Neutrophil (primary cell): Measurements from ENCODE around the gene SHC2.

Source experiments
- H3K27ac ChIP-seq: fragments of 200-600 bp; sonication (generic); 2 replicates; pipeline ENCODE4 v1.5.1; 2016; ENCODE audit warnings: mild to moderate bottlenecking, moderate library complexity
- H3K27me3 ChIP-seq: fragments of 200-600 bp; sonication (generic); 2 replicates; pipeline ENCODE4 v1.6.0; 2016; ENCODE audit warnings: mild to moderate bottlenecking
- H3K36me3 ChIP-seq: fragments of 200-600 bp; sonication (generic); 2 replicates; pipeline ENCODE4 v1.5.1; 2017
- H3K4me1 ChIP-seq, 2 experiments: fragments of 200-600 bp in 1 of 2; sonication (generic) in 1 of 2; 1 replicate in 1 of 2; 2 replicates in 1 of 2; pipeline versions ENCODE4 v1.5.1 to v1.6.1; 2013 to 2016; ENCODE audit warnings: low read depth in 1 of 2, low read length in 1 of 2, mild to moderate bottlenecking in 1 of 2, moderate library complexity in 1 of 2; ENCODE audit not compliant: control insufficient read depth in 1 of 2, insufficient read depth in 1 of 2
- H3K4me3 ChIP-seq, 2 experiments: fragments of 200-600 bp in 1 of 2; sonication (generic) in 1 of 2; 1 replicate in 1 of 2; 2 replicates in 1 of 2; pipeline ENCODE4 v1.5.1; 2013 to 2016; ENCODE audit warnings: low read depth in 1 of 2, low read length in 1 of 2, mild to moderate bottlenecking in 1 of 2, moderate library complexity in 1 of 2
- H3K9me3 ChIP-seq: fragments of 200-600 bp; sonication (generic); 2 replicates; pipeline ENCODE4 v1.5.1; 2016
- TF ChIP-seq, protein P1 (sequence below): fragments of 200-600 bp; sonication (generic); IDR thresholded peaks from 2 replicates; pipeline ENCODE4 v1.5.1; 2016; ENCODE audit warnings: antibody characterized with exemption

The SHC2 gene

DNA sequence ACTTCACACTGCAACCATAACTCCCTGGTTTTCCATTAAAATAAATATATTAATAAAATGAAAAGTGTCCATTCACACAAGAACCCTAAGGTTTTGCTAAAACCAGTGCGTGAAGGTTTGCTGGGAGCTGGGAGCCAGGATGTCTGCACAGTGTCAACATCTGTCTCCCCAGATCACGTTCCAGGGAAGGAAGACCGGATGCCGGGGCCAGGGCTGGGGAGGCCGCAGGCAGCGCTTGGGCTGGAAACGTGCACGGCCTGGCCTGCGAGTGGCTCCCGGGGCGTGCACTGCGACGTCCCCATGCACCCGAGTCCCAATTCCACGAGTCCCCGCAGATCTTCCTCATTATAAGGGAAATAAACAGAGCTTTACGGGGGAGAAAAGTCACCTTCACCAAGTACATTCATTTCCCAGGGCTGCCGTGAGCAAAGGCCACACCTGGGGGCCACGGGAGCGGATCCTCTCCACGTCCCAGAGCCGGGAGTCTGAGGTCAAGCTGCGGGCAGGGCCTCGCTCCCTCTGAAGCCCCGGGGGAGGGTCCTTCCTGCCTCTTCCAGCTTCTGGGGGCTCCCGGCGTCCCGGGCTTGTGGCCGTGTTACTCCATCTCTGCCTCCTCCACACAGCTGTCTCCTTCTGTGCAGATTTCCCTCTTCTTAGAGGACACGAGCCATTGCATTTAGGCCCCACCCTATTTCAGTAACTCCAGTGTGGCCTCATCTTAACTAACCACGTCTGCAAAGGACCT, 12.8 kb downstream of the SHC2 start:
- no peak overlapping the region for H3K4me3 ChIP-seq
- no peaks in the 10 kb centered on the region for H3K36me3 ChIP-seq
- H3K27ac ChIP-seq: no peak overlapping the region
- TF ChIP-seq, protein P1, sequence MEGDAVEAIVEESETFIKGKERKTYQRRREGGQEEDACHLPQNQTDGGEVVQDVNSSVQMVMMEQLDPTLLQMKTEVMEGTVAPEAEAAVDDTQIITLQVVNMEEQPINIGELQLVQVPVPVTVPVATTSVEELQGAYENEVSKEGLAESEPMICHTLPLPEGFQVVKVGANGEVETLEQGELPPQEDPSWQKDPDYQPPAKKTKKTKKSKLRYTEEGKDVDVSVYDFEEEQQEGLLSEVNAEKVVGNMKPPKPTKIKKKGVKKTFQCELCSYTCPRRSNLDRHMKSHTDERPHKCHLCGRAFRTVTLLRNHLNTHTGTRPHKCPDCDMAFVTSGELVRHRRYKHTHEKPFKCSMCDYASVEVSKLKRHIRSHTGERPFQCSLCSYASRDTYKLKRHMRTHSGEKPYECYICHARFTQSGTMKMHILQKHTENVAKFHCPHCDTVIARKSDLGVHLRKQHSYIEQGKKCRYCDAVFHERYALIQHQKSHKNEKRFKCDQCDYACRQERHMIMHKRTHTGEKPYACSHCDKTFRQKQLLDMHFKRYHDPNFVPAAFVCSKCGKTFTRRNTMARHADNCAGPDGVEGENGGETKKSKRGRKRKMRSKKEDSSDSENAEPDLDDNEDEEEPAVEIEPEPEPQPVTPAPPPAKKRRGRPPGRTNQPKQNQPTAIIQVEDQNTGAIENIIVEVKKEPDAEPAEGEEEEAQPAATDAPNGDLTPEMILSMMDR: no peak
- H3K9me3 ChIP-seq: no peaks in the 10 kb centered on the region
- no peaks in the 10 kb centered on the region for H3K4me1 ChIP-seq
- H3K27me3 ChIP-seq: peaks cover 19% of the 10 kb centered on the region

DNA sequence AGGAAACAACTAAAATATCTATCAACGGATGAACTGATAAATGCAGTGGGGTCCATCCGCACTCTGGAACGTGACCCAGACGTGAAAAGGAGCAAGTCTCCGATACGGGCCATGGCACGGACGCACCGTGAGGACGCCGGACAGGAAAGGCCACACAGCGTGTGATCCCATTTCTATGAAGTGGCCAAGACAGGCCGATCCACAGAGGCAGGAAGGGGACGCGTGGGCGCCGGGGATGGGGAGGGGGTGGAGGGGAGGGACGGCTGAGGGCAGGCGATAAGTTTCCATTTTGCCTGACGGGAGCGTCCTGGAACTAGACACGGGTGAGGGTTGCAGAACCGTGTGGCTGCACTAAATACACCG, 13.8 kb downstream of the SHC2 start:
- Histone ChIP-seq H3K4me1 (no peaks in the 10 kb centered on the region), H3K36me3 (no peaks in the 10 kb centered on the region), H3K4me3 (no peak overlapping the region), H3K27ac (no peak overlapping the region), H3K27me3 (peaks cover 19% of the 10 kb centered on the region), H3K9me3 (no peaks in the 10 kb centered on the region)
- TF ChIP-seq, protein P1: no peak

DNA sequence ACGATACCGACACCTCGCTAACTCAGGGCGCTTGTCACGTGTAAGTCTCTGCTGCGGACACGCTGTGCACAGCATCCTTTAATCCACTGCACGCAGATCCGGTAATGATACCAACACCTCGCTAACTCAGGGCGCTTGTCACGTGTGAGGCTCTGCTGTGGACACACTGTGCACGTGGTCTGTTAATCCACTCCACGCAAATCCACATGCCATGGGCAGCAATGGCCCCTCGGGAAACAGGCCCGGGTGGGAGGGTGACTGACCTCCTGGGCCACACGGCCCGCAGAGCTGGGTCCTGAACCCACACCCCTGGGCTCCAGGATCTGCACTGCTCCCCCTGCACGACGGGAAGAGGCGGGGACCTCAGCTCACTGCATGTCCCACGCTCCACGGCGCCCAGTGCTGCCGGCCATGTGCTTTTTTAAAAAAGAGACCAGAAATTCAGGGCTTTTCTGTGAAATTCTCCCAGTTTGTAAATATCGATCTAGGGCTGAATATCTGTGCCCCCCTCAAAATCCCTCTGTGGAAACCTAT, 16.1 kb downstream of the SHC2 start:
- TF ChIP-seq, protein P1: no peak

DNA sequence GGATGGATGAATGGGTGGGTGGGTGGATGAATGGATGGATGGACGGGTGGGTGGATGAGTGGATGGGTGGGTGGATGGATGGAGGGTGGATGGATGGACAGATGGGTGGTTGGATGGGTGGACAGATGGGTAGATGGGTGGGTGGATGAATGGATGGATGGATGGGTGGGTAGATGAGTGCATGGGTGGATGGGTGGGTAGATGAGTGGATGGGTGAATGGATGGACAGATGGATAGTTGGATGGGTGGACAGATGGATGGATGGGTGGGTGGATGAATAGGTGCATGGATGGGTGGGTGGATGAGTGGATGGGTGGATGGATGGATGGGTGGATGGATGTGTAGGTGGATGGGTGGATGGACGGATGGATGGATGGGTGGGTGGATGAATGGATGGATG, 17.8 kb downstream of the SHC2 start:
- no peaks in the 10 kb centered on the region for H3K36me3 ChIP-seq
- H3K27ac ChIP-seq: no peak overlapping the region
- no peaks in the 10 kb centered on the region for H3K9me3 ChIP-seq
- H3K4me1 ChIP-seq: no peaks in the 10 kb centered on the region
- H3K27me3 ChIP-seq: peaks cover 30% of the 10 kb centered on the region
- TF ChIP-seq, protein P1: no peak
- no peak overlapping the region for H3K4me3 ChIP-seq

More for the DNA sequence above, 16.1 kb downstream of the SHC2 start:
- Histone ChIP-seq H3K4me3 (no peak overlapping the region), H3K4me1 (no peaks in the 10 kb centered on the region), H3K9me3 (no peaks in the 10 kb centered on the region), H3K27me3 (peaks cover 39% of the 10 kb centered on the region), H3K36me3 (no peaks in the 10 kb centered on the region), H3K27ac (no peak overlapping the region)

DNA sequence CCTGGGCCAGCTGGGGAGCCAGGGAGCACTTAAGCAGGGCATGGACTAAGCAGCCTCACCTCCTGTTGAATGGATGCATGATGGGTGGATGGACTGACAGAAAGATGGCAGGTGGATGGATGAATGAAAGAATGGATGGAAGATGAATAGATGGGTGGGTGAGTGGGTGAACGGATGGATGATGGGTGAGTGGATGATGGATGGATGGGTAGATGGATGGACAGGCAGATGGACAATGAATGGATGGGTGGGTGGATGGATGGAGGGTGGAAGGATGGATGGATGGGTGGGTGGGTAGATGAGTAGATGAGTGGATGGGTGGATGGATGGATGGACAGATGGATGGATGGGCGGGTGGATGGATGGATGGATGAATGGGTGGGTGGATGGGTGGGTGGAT, 18.7 kb downstream of the SHC2 start:
- Histone ChIP-seq H3K9me3 (no peaks in the 10 kb centered on the region), H3K27me3 (peaks cover 23% of the 10 kb centered on the region), H3K4me3 (no peak overlapping the region), H3K27ac (no peak overlapping the region), H3K4me1 (no peaks in the 10 kb centered on the region), H3K36me3 (no peaks in the 10 kb centered on the region)
- TF ChIP-seq, protein P1: no peak
